ENCODE data around the gene DNAH2. TPM values are rescaled to one million over a fixed set of nuclear protein-coding genes. Genes with fewer than 3 reads are reported as not detected.

The DNAH2 gene
- total RNA-seq, 1 donor from 2014 or later = 0.05 TPM

- intact Hi-C loops (cut with micrococcal nuclease) = no loop called here
- DNase-seq (no peak), ATAC-seq (no peak)
Measured at GRCh38 chr17:7881276-7882054, 163.9 kb downstream of the DNAH2 start.

DNA sequence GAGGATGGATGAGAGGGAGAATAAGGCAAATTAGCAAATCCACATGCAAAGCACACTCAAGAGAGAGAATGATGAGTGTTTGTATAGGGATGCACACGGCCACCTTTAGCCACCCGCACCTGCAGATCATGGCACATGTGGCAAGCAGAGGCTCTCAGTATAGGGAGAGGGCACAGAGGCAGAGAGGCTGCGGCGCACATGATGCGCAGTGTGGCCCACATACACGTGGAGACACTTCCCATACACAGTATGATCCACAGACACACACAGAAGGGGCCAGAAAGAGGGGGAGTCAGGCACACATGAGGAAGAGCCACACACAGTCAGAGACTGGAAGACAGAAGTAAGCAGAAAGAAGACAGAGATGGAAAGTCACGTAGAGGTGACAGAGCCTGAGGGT, 164.5 kb downstream of the DNAH2 start:
- intact Hi-C loops (cut with micrococcal nuclease) = no loop called here
- DNase-seq (no peak), ATAC-seq (no peak)

- ATAC-seq (no peak), DNase-seq (no peak)
- intact Hi-C loops (cut with micrococcal nuclease) = no loop called here
Measured at GRCh38 chr17:7882629-7883028, 165.1 kb downstream of the DNAH2 start.

Other genes starting within 250 kb of the DNAH2 start
- 70.9 TPM for gene ZBTB4, start 238.1 kb upstream of the DNAH2 start, total RNA-seq
- not detected for gene SLC35G6, start 236.3 kb upstream of the DNAH2 start, total RNA-seq
- 39.1 TPM for gene POLR2A, start 233.4 kb upstream of the DNAH2 start, total RNA-seq
- 36.9 TPM for gene TNFSF12, start 168.7 kb upstream of the DNAH2 start, total RNA-seq
- 8.5 TPM for gene TNFSF13, start 159.0 kb upstream of the DNAH2 start, total RNA-seq
- 32.8 TPM for gene SENP3, start 155.8 kb upstream of the DNAH2 start, total RNA-seq
- 26.6 TPM for gene CD68, start 138.1 kb upstream of the DNAH2 start, total RNA-seq
- gene MPDU1, start 133.9 kb upstream of the DNAH2 start, total RNA-seq = 28.0 TPM
- gene SOX15, start 127.7 kb upstream of the DNAH2 start, total RNA-seq = 1.2 TPM
- 103 TPM for gene FXR2, start 102.8 kb upstream of the DNAH2 start, total RNA-seq
- gene SAT2, start 89.9 kb upstream of the DNAH2 start, total RNA-seq = 74.4 TPM
- gene SHBG, start 87.6 kb upstream of the DNAH2 start, total RNA-seq = not detected
- gene ATP1B2, start 66.8 kb upstream of the DNAH2 start, total RNA-seq = 3.2 TPM
- gene TP53, start 30.3 kb upstream of the DNAH2 start, total RNA-seq = 13.7 TPM
- gene WRAP53, start 29.3 kb upstream of the DNAH2 start, total RNA-seq = 5.3 TPM
- 0.25 TPM for gene EFNB3, start 12.5 kb upstream of the DNAH2 start, total RNA-seq
- 28.1 TPM for gene KDM6B, start 116.5 kb downstream of the DNAH2 start, total RNA-seq
- gene TMEM88, start 137.3 kb downstream of the DNAH2 start, total RNA-seq = 32.6 TPM
- 93.2 TPM for gene NAA38, start 139.8 kb downstream of the DNAH2 start, total RNA-seq
- 25.6 TPM for gene CYB5D1, start 140.3 kb downstream of the DNAH2 start, total RNA-seq
- 13.1 TPM for gene CHD3, start 171.0 kb downstream of the DNAH2 start, total RNA-seq
- 1.1 TPM for gene RNF227, start 198.5 kb downstream of the DNAH2 start, total RNA-seq
- gene KCNAB3, start 212.1 kb downstream of the DNAH2 start, total RNA-seq = 0.52 TPM
- gene TRAPPC1, start 214.2 kb downstream of the DNAH2 start, total RNA-seq = 107 TPM
- gene CNTROB, start 214.5 kb downstream of the DNAH2 start, total RNA-seq = 10.8 TPM

Measured in left ventricle myocardium superior (tissue), 1 donor.